ENCODE measurements around the gene AGBL4. TPM values are rescaled to one million over a fixed set of nuclear protein-coding genes. Genes with fewer than 3 reads are reported as not detected.

AGBL4 gene
- total and polyA plus RNA-seq, 2 of the 4 experiments (the other 2 are of a cell fraction): not detected

GRCh38 chr1:48741380-48741779, 1282.4 kb downstream of the AGBL4 start:
- Histone ChIP-seq H3K4me1 (ENCODE audit: control insufficient read depth, insufficient read depth, low read length) (no peaks in the 10 kb centered on the region), H3K27me3 (ENCODE audit: control insufficient read depth, insufficient read depth, low read length) (no peaks in the 10 kb centered on the region), H3K18ac (ENCODE audit: low read depth, low read length) (no peak overlapping the region), H4K91ac (ENCODE audit: insufficient read depth, low read depth, low read length) (no peak overlapping the region), H2BK20ac (ENCODE audit: low read depth, low read length) (no peak overlapping the region), H2AK9ac (replicated peaks; ENCODE audit: low read depth, low read length, poor library complexity) (no peak overlapping the region), H3K14ac (replicated peaks; ENCODE audit: low read depth, low read length) (no peak overlapping the region), H3K23ac (ENCODE audit: low read depth, low read length) (no peak overlapping the region), H2AFZ (replicated peaks; ENCODE audit: low read length, poor library complexity) (no peak overlapping the region), H3K9ac (ENCODE audit: low read depth, low read length) (no peak overlapping the region), H3K4ac (ENCODE audit: low read depth, low read length) (no peak overlapping the region), H2BK5ac (ENCODE audit: low read depth, low read length, poor library complexity, severe bottlenecking) (no peak overlapping the region), H3K9me3 (ENCODE audit: control insufficient read depth, insufficient read depth, low read length) (no peaks in the 10 kb centered on the region), H4K8ac (ENCODE audit: low read depth in 2 of 2, low read length in 2 of 2) (no peak overlapping the region), H3K9me1 (ENCODE audit: insufficient read depth, low read length) (no peaks in the 10 kb centered on the region), H3K36me3 (ENCODE audit: control insufficient read depth, insufficient read depth, low read length) (no peaks in the 10 kb centered on the region; the same call in 1 of the 2 replicates), H4K5ac (ENCODE audit: low read depth, low read length) (no peak overlapping the region), H3K4me2 (ENCODE audit: low read depth, low read length) (no peak overlapping the region), H2BK15ac (ENCODE audit: low read depth, low read length) (no peak overlapping the region), H4K20me1 (ENCODE audit: insufficient read depth, low read length) (no peaks in the 10 kb centered on the region), H2AK5ac (ENCODE audit: low read depth, low read length) (no peak overlapping the region), H3K56ac (ENCODE audit: extremely low read depth, insufficient read depth, low read length) (no peak overlapping the region), H3K79me1 (ENCODE audit: low read depth in 1 of 2, low read length in 2 of 2) (no peaks in the 10 kb centered on the region), H2BK120ac (ENCODE audit: low read depth, low read length) (no peak overlapping the region), H3K27ac (ENCODE audit: insufficient read depth, low read length) (no peak overlapping the region), H3K4me3 (ENCODE audit: insufficient read depth, low read depth, low read length) (no peak overlapping the region)
- ATAC-seq (ENCODE audit: low read depth) (no peak), DNase-seq (no peak)
- intact Hi-C loops (cut with micrococcal nuclease) (no loop called here), in situ Hi-C loops (cut with MboI; ENCODE audit: low sequenced_read_pairs) (no loop called here), dilution Hi-C loops (cut with HindIII; ENCODE audit: low sequenced_read_pairs, unreplicated experiment) (no loop called here)
- TF ChIP-seq, protein P1, sequence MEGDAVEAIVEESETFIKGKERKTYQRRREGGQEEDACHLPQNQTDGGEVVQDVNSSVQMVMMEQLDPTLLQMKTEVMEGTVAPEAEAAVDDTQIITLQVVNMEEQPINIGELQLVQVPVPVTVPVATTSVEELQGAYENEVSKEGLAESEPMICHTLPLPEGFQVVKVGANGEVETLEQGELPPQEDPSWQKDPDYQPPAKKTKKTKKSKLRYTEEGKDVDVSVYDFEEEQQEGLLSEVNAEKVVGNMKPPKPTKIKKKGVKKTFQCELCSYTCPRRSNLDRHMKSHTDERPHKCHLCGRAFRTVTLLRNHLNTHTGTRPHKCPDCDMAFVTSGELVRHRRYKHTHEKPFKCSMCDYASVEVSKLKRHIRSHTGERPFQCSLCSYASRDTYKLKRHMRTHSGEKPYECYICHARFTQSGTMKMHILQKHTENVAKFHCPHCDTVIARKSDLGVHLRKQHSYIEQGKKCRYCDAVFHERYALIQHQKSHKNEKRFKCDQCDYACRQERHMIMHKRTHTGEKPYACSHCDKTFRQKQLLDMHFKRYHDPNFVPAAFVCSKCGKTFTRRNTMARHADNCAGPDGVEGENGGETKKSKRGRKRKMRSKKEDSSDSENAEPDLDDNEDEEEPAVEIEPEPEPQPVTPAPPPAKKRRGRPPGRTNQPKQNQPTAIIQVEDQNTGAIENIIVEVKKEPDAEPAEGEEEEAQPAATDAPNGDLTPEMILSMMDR (conservative IDR thresholded peaks at IDR 0.05; ENCODE audit: low read depth, low read length): no peak
- TF ChIP-seq USF2 (IDR thresholded peaks at IDR 0.05; ENCODE audit: low read depth, low read length) (no peak), CHD1 (IDR thresholded peaks at IDR 0.05; ENCODE audit: low read depth, low read length) (no peak), MXI1 (IDR thresholded peaks at IDR 0.05; ENCODE audit: borderline replicate concordance, low read depth, low read length) (no peak), FOS (IDR thresholded peaks at IDR 0.05; ENCODE audit: low read depth, low read length) (no peak), POLR2A (IDR thresholded peaks at IDR 0.05; ENCODE audit: low read depth, low read length) (no peak), RCOR1 (IDR thresholded peaks at IDR 0.05; ENCODE audit: insufficient replicate concordance, low read length) (no peak), RAD21 (IDR thresholded peaks at IDR 0.05; ENCODE audit: low read length) (no peak)
- no CpG with 5 or more reads among the region's 7 CpGs for WGBS, 2 experiments (ENCODE audit: extremely low coverage in 2 of 2, insufficient read length in 1 of 2)
- ChIA-PET CTCF (no interaction called here), POLR2A (ENCODE audit: unreplicated experiment) (no interaction called here)
- no TSS peak for BruUV-seq (replicated peaks)
